SK-N-MC (cell line): Measurements from ENCODE around the gene GPR162.

Experiments used
- DNase-seq: peaks from one replicate; pipeline ENCODE4 v3.0.0-alpha.2; 2011; ENCODE audit warnings: low read depth, low spot score
- H3K27ac ChIP-seq: fragments of 200-600 bp; sonication (generic); 2 replicates; pipeline ENCODE4 v1.5.1; 2016; ENCODE audit warnings: mixed run types
- H3K36me3 ChIP-seq: fragments of 200-600 bp; sonication (generic); 2 replicates; pipeline ENCODE4 v1.6.1; 2017; ENCODE audit warnings: antibody characterized with exemption, low read length, mixed read lengths; ENCODE audit not compliant: insufficient read depth
- H3K4me3 ChIP-seq: fragments of 200-600 bp; sonication (generic); 2 replicates; pipeline ENCODE4 v1.5.1; 2016
- H3K9ac ChIP-seq: fragments of 200-600 bp; sonication (generic); 2 replicates; pipeline ENCODE4 v1.8.0; 2017; ENCODE audit warnings: mixed run types, mixed read lengths; ENCODE audit not compliant: insufficient read length
- H3K9me3 ChIP-seq: fragments of 200-600 bp; sonication (generic); 2 replicates; pipeline ENCODE4 v1.6.1; 2017; ENCODE audit warnings: low read depth, mild to moderate bottlenecking, antibody characterized with exemption, low read length, moderate library complexity, mixed read lengths
- EZH2 ChIP-seq: fragments of 200-600 bp; sonication (generic); IDR thresholded peaks from one replicate; pipeline ENCODE4 v1.6.1; 2017; ENCODE audit warnings: antibody characterized with exemption
- FOXP2 ChIP-seq: optimal IDR thresholded peaks from 2 replicates; pipeline ENCODE3; 2011; ENCODE audit warnings: mild to moderate bottlenecking, moderate library complexity; ENCODE audit not compliant: insufficient read depth; ENCODE audit errors: extremely low read length, control extremely low read depth
- POLR2AphosphoS5 ChIP-seq: IDR thresholded peaks from 2 replicates; pipeline ENCODE4 v1.6.1; 2012; ENCODE audit warnings: mild to moderate bottlenecking, low read depth, low read length, borderline replicate concordance

GPR162 gene

DNA sequence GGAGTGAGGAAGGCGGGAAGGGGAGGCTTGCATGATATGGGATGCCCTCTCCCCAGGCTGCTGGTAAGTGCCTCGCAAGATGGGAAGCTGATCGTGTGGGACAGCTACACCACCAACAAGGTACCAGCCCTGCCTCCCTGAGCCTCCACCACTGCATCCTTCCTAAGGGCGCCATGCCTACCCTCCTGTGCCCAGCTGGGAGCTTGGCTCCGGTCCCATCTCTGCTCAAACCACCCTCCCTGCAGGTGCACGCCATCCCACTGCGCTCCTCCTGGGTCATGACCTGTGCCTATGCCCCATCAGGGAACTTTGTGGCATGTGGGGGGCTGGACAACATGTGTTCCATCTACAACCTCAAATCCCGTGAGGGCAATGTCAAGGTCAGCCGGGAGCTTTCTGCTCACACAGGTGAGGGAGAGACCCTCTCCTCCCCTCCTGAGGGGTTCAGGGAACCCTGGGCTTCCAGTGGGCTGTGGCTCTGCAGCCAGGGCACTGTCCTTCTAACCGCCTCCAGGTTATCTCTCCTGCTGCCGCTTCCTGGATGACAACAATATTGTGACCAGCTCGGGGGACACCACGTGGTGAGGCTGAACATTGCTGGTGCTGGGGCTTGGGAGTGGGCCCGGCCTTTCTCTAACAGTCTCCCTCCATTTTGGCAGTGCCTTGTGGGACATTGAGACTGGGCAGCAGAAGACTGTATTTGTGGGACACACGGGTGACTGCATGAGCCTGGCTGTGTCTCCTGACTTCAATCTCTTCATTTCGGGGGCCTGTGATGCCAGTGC is 21.7 kb downstream of the GPR162 start:
- H3K36me3 ChIP-seq = peaks cover 17% of the 10 kb centered on the region
- no peak for TF ChIP-seq FOXP2
- no peak for TF ChIP-seq POLR2AphosphoS5
- TF ChIP-seq EZH2 = no peak
- H3K27ac ChIP-seq = no peak overlapping the region
- no peak for DNase-seq
- no peak overlapping the region for H3K4me3 ChIP-seq
- no peak overlapping the region for H3K9ac ChIP-seq
- H3K9me3 ChIP-seq = no peaks in the 10 kb centered on the region

DNA sequence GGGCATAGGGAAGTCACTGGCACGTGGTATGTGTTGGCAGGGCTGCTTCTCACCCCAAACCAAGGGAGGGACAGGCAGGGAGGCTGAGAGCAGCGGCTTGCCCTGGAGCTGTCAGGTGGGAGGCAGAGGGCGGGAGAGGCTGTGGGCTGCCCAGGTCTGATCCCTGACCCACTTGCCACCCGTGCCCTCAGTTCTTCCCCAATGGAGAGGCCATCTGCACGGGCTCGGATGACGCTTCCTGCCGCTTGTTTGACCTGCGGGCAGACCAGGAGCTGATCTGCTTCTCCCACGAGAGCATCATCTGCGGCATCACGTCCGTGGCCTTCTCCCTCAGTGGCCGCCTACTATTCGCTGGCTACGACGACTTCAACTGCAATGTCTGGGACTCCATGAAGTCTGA is 23.8 kb downstream of the GPR162 start:
- no peak for DNase-seq
- H3K36me3 ChIP-seq = peaks cover 36% of the 10 kb centered on the region

DNA sequence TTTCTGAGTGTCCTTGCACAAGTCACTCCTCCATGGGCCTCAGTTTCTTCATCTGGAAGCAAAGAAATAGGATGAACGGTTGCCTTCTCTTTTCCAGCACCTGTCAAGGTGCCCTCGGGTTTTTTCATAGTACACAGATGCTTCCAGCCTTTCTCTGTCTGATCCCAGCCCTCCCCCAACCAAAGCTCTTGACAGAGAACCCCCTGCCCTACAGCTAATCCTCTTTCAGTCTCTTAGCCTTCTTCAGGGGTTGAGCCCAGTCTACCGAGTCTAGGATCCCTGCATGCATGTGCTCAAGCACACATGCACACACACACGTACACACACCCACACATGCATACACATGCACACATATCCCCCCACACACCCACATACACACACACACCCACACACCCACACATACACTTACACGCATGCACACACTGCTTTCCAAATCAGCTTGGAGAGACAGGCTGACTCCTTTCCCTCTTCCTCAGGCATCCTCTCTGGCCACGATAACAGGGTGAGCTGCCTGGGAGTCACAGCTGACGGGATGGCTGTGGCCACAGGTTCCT is 24.8 kb downstream of the GPR162 start:
- Histone ChIP-seq H3K36me3 (peaks cover 36% of the 10 kb centered on the region), H3K27ac (no peak overlapping the region), H3K4me3 (no peak overlapping the region), H3K9me3 (no peaks in the 10 kb centered on the region), H3K9ac (no peak overlapping the region)
- TF ChIP-seq POLR2AphosphoS5 = no peak
- DNase-seq = no peak

More for the DNA sequence above, 23.8 kb downstream of the GPR162 start:
- no peaks in the 10 kb centered on the region for H3K9me3 ChIP-seq
- no peak overlapping the region for H3K4me3 ChIP-seq
- H3K9ac ChIP-seq = no peak overlapping the region
- no peak for TF ChIP-seq EZH2
- TF ChIP-seq POLR2AphosphoS5 = no peak
- no peak for TF ChIP-seq FOXP2
- no peak overlapping the region for H3K27ac ChIP-seq

DNA sequence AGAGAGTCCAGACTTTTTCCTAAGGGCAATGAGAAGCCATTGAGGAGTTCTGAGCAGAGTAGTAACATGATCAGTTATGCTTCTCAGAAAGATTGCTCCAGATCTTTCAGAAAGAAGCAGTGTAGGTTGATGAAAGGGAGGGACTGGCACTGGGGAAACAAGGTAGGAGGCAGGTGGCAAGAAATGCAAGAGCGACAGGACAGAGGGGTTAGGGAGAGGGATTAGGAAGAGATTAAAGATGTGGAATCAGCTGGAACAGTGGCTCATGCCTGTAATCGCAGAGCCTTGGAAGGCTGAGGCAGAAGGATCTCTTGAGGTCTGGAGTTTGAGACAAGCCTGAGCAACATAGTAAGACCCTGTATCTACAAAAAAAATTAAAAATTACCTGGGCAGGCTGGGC is 26.1 kb downstream of the GPR162 start:
- no peak for DNase-seq
- Histone ChIP-seq H3K9ac (no peak overlapping the region), H3K9me3 (no peaks in the 10 kb centered on the region), H3K27ac (no peak overlapping the region), H3K4me3 (no peak overlapping the region), H3K36me3 (peaks cover 36% of the 10 kb centered on the region)
- TF ChIP-seq FOXP2 = no peak
- no peak for TF ChIP-seq POLR2AphosphoS5
- no peak for TF ChIP-seq EZH2

DNA sequence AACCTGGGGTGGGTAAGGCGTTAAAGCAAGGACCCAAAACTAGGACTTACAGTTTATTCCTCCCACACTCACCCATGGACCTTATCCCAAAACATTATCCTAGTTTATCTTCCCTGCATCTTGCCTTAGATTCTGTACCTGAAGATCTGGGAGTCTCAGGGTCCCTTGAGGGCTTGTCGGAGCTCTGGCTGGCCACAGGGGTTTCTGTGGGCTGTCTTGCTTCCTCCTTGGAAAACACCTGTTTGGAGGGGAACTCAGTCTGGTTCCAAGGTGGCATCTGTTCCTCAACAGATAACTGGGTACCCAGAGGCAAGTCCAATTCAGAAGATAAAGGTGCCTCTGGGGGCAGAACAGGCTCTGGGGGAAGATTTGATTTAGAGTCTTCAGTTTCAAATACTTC is 27.8 kb downstream of the GPR162 start:
- Histone ChIP-seq H3K9ac (peak overlapping the region; percentile 77), H3K9me3 (no peaks in the 10 kb centered on the region), H3K27ac (no peak overlapping the region), H3K36me3 (peaks cover 36% of the 10 kb centered on the region), H3K4me3 (peak overlapping the region; percentile 82)
- no peak for TF ChIP-seq POLR2AphosphoS5
- TF ChIP-seq EZH2 = no peak
- no peak for TF ChIP-seq FOXP2
- DNase-seq = no peak

DNA sequence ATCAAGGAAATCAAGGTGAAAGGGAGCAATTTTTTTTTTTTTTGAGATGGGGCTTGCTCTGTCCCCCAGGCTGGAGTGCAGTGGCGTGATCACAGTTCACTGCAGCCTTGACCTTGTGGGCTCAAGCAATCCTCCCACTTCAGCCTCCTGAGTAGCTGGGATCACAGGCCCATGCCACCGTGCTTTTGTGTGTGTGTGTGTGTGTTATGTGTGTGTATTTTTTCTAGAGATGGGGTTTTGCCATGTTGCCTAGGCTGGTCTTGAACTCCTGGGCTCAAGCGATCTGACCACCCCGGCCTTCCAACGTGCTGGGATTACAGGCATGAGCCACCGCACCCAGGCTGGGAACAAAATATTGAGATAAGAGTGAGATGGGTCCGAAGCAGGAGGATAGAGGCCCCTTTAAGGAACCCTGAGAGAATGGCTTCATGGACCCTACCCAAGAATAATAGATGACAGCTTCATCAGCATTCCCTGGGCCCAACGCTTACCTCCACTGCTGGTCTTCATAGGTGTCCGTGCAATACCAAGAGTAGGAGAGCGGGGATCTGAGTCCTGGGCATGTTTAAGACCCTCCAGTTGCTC is 28.4 kb downstream of the GPR162 start:
- Histone ChIP-seq H3K36me3 (peaks cover 37% of the 10 kb centered on the region), H3K27ac (no peak overlapping the region), H3K9ac (peak overlapping the region; percentile 77), H3K9me3 (no peaks in the 10 kb centered on the region), H3K4me3 (peak overlapping the region; percentile 82)
- DNase-seq = no peak
- TF ChIP-seq EZH2 (no peak), FOXP2 (no peak)

DNA sequence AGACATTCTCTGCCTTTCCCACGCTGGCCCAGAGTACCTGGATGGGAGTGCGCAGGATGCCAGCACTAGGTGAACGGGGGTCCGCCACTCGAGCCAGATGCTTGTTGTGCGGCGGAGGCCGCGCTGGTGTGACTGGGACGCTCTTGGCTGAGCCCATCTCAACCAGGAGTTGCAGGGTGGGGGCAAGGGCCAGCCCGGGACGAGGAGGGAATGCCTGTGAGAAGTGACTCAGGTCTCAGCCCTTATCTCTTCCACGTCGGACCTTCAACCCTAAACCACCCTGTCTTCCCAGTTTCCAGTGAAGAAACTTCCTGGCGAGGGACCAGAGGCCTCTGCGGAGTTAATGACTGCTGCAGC is 29.2 kb downstream of the GPR162 start:
- no peak for DNase-seq
- Histone ChIP-seq H3K9me3 (no peaks in the 10 kb centered on the region), H3K36me3 (peaks cover 44% of the 10 kb centered on the region), H3K9ac (peak overlapping the region; percentile 77), H3K27ac (no peak overlapping the region), H3K4me3 (peak overlapping the region; percentile 82)
- TF ChIP-seq FOXP2 (no peak), POLR2AphosphoS5 (no peak), EZH2 (no peak)

DNA sequence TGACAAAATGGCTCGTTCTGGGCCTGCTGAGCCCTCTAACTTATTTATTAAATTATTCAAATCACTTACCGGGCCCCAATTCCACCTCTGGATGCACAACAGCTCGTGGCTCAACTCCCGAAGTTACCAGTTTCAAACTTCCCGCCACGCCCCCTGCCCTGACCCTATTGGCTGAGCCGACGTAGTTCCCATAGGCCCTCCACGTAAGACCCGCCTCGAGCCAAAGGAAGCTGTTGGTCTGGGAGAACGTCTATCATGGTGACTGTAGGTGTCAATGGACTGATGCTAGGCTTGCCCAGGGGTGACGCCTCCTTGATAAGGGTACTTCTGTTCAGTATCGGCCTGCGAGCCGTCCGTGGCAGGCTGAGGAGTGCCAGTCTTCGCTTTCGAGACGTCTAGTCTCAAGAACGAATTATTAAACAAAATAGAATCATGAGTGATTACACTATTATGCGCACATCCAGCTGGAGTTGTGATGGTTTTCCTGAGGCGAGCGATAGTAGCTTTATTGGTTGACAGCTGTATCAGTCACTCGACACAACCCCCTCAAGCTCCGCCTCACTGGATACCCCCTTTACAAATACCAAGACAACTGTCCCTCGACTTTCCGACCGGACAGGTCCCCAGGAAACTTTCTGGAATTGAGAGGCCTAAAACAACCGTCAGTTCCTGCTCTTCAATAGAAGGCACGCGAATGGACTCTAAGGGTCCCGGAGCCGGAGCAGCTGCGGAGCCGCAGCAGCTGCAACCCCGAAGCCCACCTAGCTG is 29.7 kb downstream of the GPR162 start, which contains the start of gene CDCA3:
CDCA3 (minus strand) TSS at position 134 of the 768 bp plus-strand sequence. CDS start 334 bp downstream, outside the sequence.
- peak; percentile 53 for TF ChIP-seq FOXP2
- peak; percentile 76; the same call in 1 of the 2 replicates for TF ChIP-seq POLR2AphosphoS5
- TF ChIP-seq EZH2 = no peak
- DNase-seq = peak; percentile 97
- H3K4me3 ChIP-seq = peak within 1 kb of the TSS; percentile 82
- H3K27ac ChIP-seq = peak within 1 kb of the TSS; percentile 92
- peaks cover 49% of the 10 kb centered on the region for H3K36me3 ChIP-seq
- no peaks in the 10 kb centered on the region for H3K9me3 ChIP-seq
- peak within 1 kb of the TSS; percentile 86 for H3K9ac ChIP-seq
